Caki2 (cell line): ENCODE results near the gene CYTIP. TPM values are rescaled to one million over a fixed set of nuclear protein-coding genes. Genes with fewer than 3 reads are reported as not detected.

Experiments
- DNase-seq: peaks from one replicate; pipeline ENCODE4 v3.0.0-alpha.2; 2015; ENCODE audit warnings: low read depth
- in situ Hi-C: cut with HindIII; loops from 2 replicates; pipeline ENCODE4 v1.10.0; 2016; ENCODE audit warnings: low sequenced_read_pairs, low pct_unique_long_range_greater_than_20kb, mixed read lengths
- total RNA-seq: library from RNA; depleted of rRNA; stranded (reverse); fragments of >200 nt; shearing (Covaris generic); gene quantifications from 2 replicates; pipeline ENCODE4 v1.2.3, GENCODE V29; 2014; ENCODE audit warnings: low replicate concordance; rRNA removed

The CYTIP gene
- total RNA-seq: 0.07 TPM in 1 of 2 replicates, not detected in the other

GRCh38 chr2:157443795-157444640 lies at the start of gene CYTIP:
Gene CYTIP, minus strand, starts transcription at chr2:157444089. Its CDS starts 69 bp downstream, at chr2:157444020.
- no peak for DNase-seq
- in situ Hi-C loops: no loop called here

- DNase-seq: peak; percentile 40
- in situ Hi-C loops: no loop called here
Observed at GRCh38 chr2:157492189-157492773, 48.4 kb upstream of the CYTIP start.

GRCh38 chr2:157489983-157490382 lies 46.1 kb upstream of the CYTIP start:
- peak; percentile 3 for DNase-seq
- in situ Hi-C loops: no loop called here

GRCh38 chr2:157488877-157489276 lies 45.0 kb upstream of the CYTIP start:
- DNase-seq: peak; percentile 82
- in situ Hi-C loops: no loop called here

GRCh38 chr2:157487747-157488146 lies 43.9 kb upstream of the CYTIP start:
- DNase-seq: no peak

GRCh38 chr2:157487271-157487610 lies 43.4 kb upstream of the CYTIP start:
- DNase-seq: peak; percentile 8
- in situ Hi-C loops: no loop called here

More at GRCh38 chr2:157487747-157488146, 43.9 kb upstream of the CYTIP start:
- in situ Hi-C loops: no loop called here

GRCh38 chr2:157486596-157487270 lies 42.8 kb upstream of the CYTIP start:
- DNase-seq: peak; percentile 18
- in situ Hi-C loops: no loop called here

GRCh38 chr2:157480182-157480961 lies 36.5 kb upstream of the CYTIP start:
- DNase-seq: no peak
- in situ Hi-C loops: no loop called here

GRCh38 chr2:157479081-157480027 lies 35.5 kb upstream of the CYTIP start:
- DNase-seq: no peak
- in situ Hi-C loops: no loop called here

- in situ Hi-C loops: no loop called here
- DNase-seq: no peak
Observed at GRCh38 chr2:157477919-157478318, 34.0 kb upstream of the CYTIP start.

- peak; percentile 28 for DNase-seq
- in situ Hi-C loops: no loop called here
Observed at GRCh38 chr2:157476953-157477709, 33.2 kb upstream of the CYTIP start.

- in situ Hi-C loops: no loop called here
- no peak for DNase-seq
Observed at GRCh38 chr2:157475722-157476390, 32.0 kb upstream of the CYTIP start.

GRCh38 chr2:157473581-157473980 lies 29.7 kb upstream of the CYTIP start:
- in situ Hi-C loops: no loop called here
- DNase-seq: no peak

- no peak for DNase-seq
- in situ Hi-C loops: no loop called here
Observed at GRCh38 chr2:157471078-157471477, 27.2 kb upstream of the CYTIP start.

GRCh38 chr2:157470321-157470720 lies 26.4 kb upstream of the CYTIP start:
- in situ Hi-C loops: no loop called here
- DNase-seq: no peak

- DNase-seq: no peak
- in situ Hi-C loops: no loop called here
Observed at GRCh38 chr2:157469726-157470125, 25.8 kb upstream of the CYTIP start.
